Activated CD4-positive, alpha-beta T cell treated with anti-CD3 and anti-CD28 coated beads, Interleukin-2, amount 10 ng/mL, durations not matched to agents 7 days and 5 days (primary cell): ENCODE measurements around the gene RAB11FIP3. TPM values are rescaled to one million over a fixed set of nuclear protein-coding genes. Genes with fewer than 3 reads are reported as not detected.
A peak's percentile ranks its signal among the peaks of the same experiment; 100 is the strongest.

ENCODE experiments used
- CTCF ChIA-PET: fragments of 350-600 bp; sonication (Branson Sonifier 250); formaldehyde crosslinking; loops from one replicate; lab custom pipeline; 2021; ENCODE audit warnings: antibody characterized with exemption; lab: Charles Lee
- POLR2A ChIA-PET: fragments of 350-600 bp; sonication (Branson Sonifier 250); formaldehyde crosslinking; loops from one replicate; lab custom pipeline; 2021; ENCODE audit warnings: antibody characterized with exemption; lab: Charles Lee
- DNase-seq: peaks from one replicate; pipeline ENCODE4 v3.0.0-alpha.2; 2020
- H3K27ac Mint-ChIP-seq: one replicate; pipeline ENCODE4 v1.8.0; 2021; ENCODE audit warnings: mild to moderate bottlenecking, moderate library complexity, mixed read lengths
- H3K27me3 Mint-ChIP-seq: one replicate; pipeline ENCODE4 v1.8.0; 2021; ENCODE audit warnings: mixed read lengths
- H3K36me3 Mint-ChIP-seq: one replicate; pipeline ENCODE4 v1.8.0; 2021; ENCODE audit warnings: low read depth, mixed read lengths
- H3K4me1 Mint-ChIP-seq: one replicate; pipeline ENCODE4 v1.8.0; 2021; ENCODE audit warnings: mixed read lengths
- H3K4me3 Mint-ChIP-seq: one replicate; pipeline ENCODE4 v1.8.0; 2021; ENCODE audit warnings: mild to moderate bottlenecking, moderate library complexity, mixed read lengths
- H3K9me3 Mint-ChIP-seq: one replicate; pipeline ENCODE4 v1.8.0; 2021; ENCODE audit warnings: mixed read lengths
- total RNA-seq, 2 experiments: library from RNA; stranded (reverse); gene quantifications; one replicate each; pipeline ENCODE4 v1.2.3, GENCODE V29; 2021

Gene RAB11FIP3
- total RNA-seq, 2 experiments from 2014 or later: 22.7 to 26.0 TPM

GRCh38 chr16:526181-527014 is 100.9 kb downstream of the RAB11FIP3 start:
- CTCF ChIA-PET: interaction anchor here (0.5 to 1.5 kb wide), 3 partner anchors 9 to 303 kb away, joined by 3 read pairs; no protein-coding TSS in a partner anchor

GRCh38 chr16:527015-527903 is 101.8 kb downstream of the RAB11FIP3 start, which contains the start of gene CAPN15:
Gene CAPN15, plus strand, starts transcription at chr16:527712. Its CDS starts 19,127 bp downstream, at chr16:546839.
- Mint-ChIP-seq H3K4me1 (peaks cover 40% of the 10 kb centered on the region), H3K36me3 (peaks cover 7% of the 10 kb centered on the region), H3K4me3 (peak within 1 kb of the TSS; percentile 91), H3K27ac (peak within 1 kb of the TSS; percentile 92), H3K9me3 (no peaks in the 10 kb centered on the region), H3K27me3 (no peaks in the 10 kb centered on the region)
- DNase-seq: peak; percentile 83
- POLR2A ChIA-PET: interaction anchor here (0.7 kb wide), 1 partner anchor 109 kb away, joined by 3 read pairs; the partner anchor contains the start of gene METTL26
- CTCF ChIA-PET: interaction anchor here (0.7 to 0.9 kb wide), 2 partner anchors 12 to 35 kb away, joined by 3 read pairs; no protein-coding TSS in a partner anchor

More at GRCh38 chr16:526181-527014, 100.9 kb downstream of the RAB11FIP3 start:
- DNase-seq: peak; percentile 27
- POLR2A ChIA-PET: interaction anchor here (0.7 kb wide), 1 partner anchor 110 kb away, joined by 3 read pairs; the partner anchor contains the start of gene METTL26
- Mint-ChIP-seq H3K36me3 (peaks cover 7% of the 10 kb centered on the region), H3K27me3 (no peaks in the 10 kb centered on the region), H3K4me1 (peaks cover 40% of the 10 kb centered on the region), H3K9me3 (no peaks in the 10 kb centered on the region), H3K27ac (peak overlapping the region; percentile 92), H3K4me3 (peak overlapping the region; percentile 87)

DNA sequence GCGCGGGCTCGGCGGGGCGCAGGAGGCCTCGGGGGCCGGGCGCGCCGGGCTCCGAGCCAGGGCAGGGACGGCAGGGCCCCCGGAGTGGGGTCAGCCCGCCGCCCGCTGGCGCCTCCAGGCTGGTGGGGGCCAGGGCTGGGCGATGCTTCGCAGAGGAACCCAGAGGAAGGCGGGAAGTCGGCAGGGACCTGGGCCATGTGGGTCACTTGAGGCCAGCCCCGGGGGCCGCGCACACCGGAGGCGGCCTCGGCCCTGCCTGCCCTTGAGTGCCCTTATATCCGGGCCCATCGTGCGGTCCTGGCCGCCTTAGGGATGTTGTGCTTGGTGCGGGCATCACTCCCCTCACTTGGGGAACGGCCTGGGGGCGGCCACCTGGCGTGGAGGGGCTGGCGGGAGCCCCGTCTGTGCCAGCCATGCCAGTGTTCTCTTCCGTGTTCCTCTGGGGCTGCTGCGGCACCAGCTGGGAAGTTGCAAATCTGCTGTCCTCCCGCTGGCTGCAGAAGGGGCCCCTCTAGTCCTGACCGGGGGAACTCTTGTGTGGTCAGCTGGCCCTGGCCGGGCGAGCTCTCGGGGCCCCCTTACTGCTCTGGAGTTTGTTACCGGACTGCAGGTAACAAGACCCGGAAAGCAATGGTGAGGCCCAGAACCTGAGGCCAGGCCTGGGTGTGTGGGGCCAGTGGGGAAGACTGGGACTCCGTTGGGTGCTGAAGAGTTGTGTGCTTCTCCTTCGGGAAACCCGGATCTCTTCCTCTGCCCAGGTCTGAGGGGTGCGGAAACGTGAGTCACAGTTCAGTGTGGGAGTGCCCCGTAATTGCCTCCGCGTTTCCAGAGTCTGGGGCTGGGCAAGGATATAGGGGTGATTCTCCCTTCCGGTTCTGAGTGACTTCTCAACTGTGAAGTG is 102.9 kb downstream of the RAB11FIP3 start:
- POLR2A ChIA-PET: interaction anchor here (0.6 kb wide), 1 partner anchor 195 kb away, joined by 5 read pairs; no protein-coding TSS in a partner anchor
- DNase-seq: peak; percentile 28
- peak overlapping the region; percentile 91 for H3K4me3 Mint-ChIP-seq
- no peaks in the 10 kb centered on the region for H3K27me3 Mint-ChIP-seq
- CTCF ChIA-PET: interaction anchor here (0.9 kb wide), 1 partner anchor 34 kb away, joined by 3 read pairs; no protein-coding TSS in a partner anchor
- no peaks in the 10 kb centered on the region for H3K9me3 Mint-ChIP-seq
- H3K27ac Mint-ChIP-seq: peak overlapping the region; percentile 92
- H3K4me1 Mint-ChIP-seq: peaks cover 40% of the 10 kb centered on the region
- H3K36me3 Mint-ChIP-seq: peaks cover 7% of the 10 kb centered on the region

- Mint-ChIP-seq H3K27me3 (no peaks in the 10 kb centered on the region), H3K9me3 (no peaks in the 10 kb centered on the region), H3K27ac (peak overlapping the region; percentile 92), H3K4me1 (peaks cover 39% of the 10 kb centered on the region), H3K36me3 (peaks cover 7% of the 10 kb centered on the region), H3K4me3 (peak overlapping the region; percentile 91)
- DNase-seq: peak; percentile 44
- POLR2A ChIA-PET: interaction anchor here (0.6 kb wide), 1 partner anchor 196 kb away, joined by 5 read pairs; no protein-coding TSS in a partner anchor
- CTCF ChIA-PET: interaction anchor here (0.6 kb wide), 1 partner anchor 895 kb away, joined by 3 read pairs; no protein-coding TSS in a partner anchor
These were observed 103.6 kb downstream of the RAB11FIP3 start for GRCh38 chr16:529012-529575.

GRCh38 chr16:530111-530817 is 104.8 kb downstream of the RAB11FIP3 start:
- peaks cover 31% of the 10 kb centered on the region for H3K4me1 Mint-ChIP-seq
- peaks cover 7% of the 10 kb centered on the region for H3K36me3 Mint-ChIP-seq
- H3K9me3 Mint-ChIP-seq: no peaks in the 10 kb centered on the region
- no peaks in the 10 kb centered on the region for H3K27me3 Mint-ChIP-seq
- POLR2A ChIA-PET: interaction anchor here (0.6 kb wide), 1 partner anchor 155 kb away, joined by 3 read pairs; no protein-coding TSS in a partner anchor
- no peak for DNase-seq
- H3K27ac Mint-ChIP-seq: peak overlapping the region; percentile 79
- H3K4me3 Mint-ChIP-seq: peak overlapping the region; percentile 91
- CTCF ChIA-PET: no interaction called here

DNA sequence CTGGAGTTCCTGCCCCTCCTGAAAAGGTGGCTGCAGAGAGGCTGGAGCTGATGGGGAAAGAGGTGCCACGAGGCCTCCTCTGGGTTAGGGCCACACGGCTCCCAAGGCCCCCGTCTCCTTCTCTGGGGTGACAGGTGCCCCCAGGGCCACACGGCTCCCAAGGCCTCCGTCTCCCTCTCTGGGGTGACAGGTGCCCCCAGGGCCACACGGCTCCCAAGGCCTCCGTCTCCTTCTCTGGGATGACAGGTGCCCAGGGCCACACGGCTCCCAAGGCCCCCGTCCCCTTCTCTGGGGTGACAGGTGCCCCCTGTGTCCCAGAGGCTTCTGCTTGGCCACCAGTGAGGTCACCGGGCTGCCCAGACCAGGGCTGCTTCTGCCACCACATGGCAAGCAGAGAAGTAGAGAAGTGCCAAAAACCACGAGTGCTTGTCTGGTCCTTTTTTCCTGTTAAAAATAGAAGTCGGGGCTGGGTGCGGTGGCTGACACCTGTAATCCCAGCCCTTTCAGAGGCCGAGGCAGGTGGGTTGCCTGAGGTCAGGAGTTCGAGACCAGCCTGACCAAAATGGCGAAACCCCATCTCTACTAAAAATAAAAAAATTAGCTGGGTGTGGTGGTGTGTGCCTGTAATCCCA is 106.2 kb downstream of the RAB11FIP3 start:
- H3K27ac Mint-ChIP-seq: no peak overlapping the region
- H3K9me3 Mint-ChIP-seq: no peaks in the 10 kb centered on the region
- no peaks in the 10 kb centered on the region for H3K27me3 Mint-ChIP-seq
- DNase-seq: no peak
- no peak overlapping the region for H3K4me3 Mint-ChIP-seq
- ChIA-PET POLR2A (no interaction called here), CTCF (interaction anchor here (0.7 kb wide), 1 partner anchor 731 kb away, joined by 3 read pairs; no protein-coding TSS in a partner anchor)
- peaks cover 5% of the 10 kb centered on the region for H3K36me3 Mint-ChIP-seq
- peaks cover 19% of the 10 kb centered on the region for H3K4me1 Mint-ChIP-seq

DNA sequence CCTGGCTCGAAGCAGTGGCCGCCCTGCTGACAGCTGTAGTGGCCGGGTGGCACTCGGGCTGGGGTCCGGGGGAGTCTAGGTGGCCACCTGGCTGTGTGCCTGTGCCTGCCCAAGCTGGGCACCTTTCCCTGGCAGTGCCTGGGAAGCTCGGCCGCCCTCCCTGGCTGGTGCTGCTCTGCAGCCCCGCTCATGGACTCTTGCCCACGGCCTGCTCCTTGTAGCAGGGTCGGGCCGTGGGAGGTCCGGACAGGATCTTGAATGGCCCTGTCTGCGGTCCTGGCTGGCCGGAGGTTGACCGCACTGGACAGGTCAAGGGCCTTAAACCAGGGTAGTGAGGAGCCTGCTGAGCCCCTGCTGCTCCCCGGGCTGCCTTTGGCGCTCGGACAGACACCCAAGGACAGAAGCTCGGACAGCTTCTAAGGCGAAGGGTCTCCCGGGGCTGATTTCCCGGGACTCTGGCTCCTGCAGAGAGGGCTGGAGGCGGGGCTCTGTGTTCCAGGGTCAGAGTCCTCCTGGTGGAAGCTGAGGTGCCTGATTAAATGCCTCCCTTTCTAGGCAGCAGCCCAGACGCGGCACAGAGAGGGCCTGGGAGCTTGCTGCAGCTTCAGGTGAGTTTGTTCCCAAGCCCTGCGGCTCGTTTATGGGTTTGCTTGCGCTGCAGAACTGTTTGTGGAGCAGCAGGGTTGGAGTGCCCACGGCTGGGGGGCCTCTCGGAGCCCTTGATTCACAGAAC is 108.1 kb downstream of the RAB11FIP3 start:
- no peak overlapping the region for H3K4me3 Mint-ChIP-seq
- no peaks in the 10 kb centered on the region for H3K9me3 Mint-ChIP-seq
- CTCF ChIA-PET: interaction anchor here (1.0 kb wide), 1 partner anchor 437 kb away, joined by 3 read pairs; no protein-coding TSS in a partner anchor
- POLR2A ChIA-PET: no interaction called here
- H3K27me3 Mint-ChIP-seq: no peaks in the 10 kb centered on the region
- H3K4me1 Mint-ChIP-seq: peaks cover 17% of the 10 kb centered on the region
- H3K36me3 Mint-ChIP-seq: peaks cover 3% of the 10 kb centered on the region
- H3K27ac Mint-ChIP-seq: no peak overlapping the region
- no peak for DNase-seq

DNA sequence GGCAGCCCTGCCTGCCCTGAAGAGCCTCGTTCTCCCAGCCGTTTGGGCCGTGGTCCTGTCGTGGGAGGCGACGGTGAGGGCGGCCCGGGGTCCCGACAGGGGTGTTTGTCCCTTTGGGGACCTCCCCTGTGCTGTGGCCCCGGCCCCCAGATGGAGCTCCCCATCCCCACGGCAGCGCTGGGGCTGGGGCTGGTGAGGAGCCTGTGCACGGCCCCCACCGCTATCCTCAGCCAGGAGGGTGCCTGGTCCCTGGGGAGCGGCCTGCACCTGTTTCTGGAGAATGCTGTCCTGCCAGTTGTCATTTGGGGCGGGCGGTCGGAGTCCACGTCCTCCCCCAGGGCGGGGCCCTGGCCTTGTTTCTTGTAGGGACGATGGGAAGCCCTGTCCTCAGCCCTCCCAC is 108.7 kb downstream of the RAB11FIP3 start:
- Mint-ChIP-seq H3K4me3 (no peak overlapping the region), H3K27me3 (no peaks in the 10 kb centered on the region), H3K9me3 (no peaks in the 10 kb centered on the region), H3K36me3 (no peaks in the 10 kb centered on the region), H3K4me1 (peaks cover 11% of the 10 kb centered on the region), H3K27ac (no peak overlapping the region)
- ChIA-PET POLR2A (no interaction called here), CTCF (interaction anchor here (1.0 to 1.1 kb wide), 2 partner anchors 15 to 438 kb away, joined by 3 to 4 read pairs; no protein-coding TSS in a partner anchor)
- DNase-seq: no peak

DNA sequence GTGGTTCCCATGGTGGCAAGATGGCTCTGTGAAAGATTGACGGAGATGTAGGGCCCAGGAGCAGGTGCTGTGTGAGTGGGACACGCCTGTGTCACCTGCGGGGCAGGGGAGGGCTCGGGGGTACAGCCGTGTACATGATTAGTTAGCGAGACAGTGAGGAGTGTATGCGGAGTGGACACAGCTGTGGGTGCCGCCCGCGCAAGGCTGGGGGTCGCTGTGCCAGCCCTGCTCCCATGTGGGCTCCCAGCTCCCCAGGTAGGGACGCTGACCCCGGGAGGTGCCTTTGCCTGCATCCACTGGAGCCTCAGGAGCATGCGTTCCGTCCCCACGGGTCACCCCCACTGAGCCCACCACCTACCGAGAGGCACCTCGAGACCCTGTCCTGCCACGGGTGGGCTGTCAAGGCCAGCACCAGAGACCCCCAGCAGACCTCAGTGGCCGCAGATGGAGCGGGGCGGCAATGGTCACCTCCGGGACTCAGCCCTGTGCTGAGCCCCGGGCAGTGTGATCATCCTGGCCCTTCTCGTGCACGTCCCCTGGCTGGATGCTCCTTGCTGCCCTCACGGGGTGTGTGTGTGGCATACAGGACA is 109.5 kb downstream of the RAB11FIP3 start:
- no peaks in the 10 kb centered on the region for H3K27me3 Mint-ChIP-seq
- ChIA-PET POLR2A (no interaction called here), CTCF (interaction anchor here (1.1 to 1.4 kb wide), 2 partner anchors 9 to 14 kb away, joined by 3 to 4 read pairs; no protein-coding TSS in a partner anchor)
- no peak overlapping the region for H3K4me3 Mint-ChIP-seq
- H3K4me1 Mint-ChIP-seq: peaks cover 4% of the 10 kb centered on the region
- H3K27ac Mint-ChIP-seq: no peak overlapping the region
- no peak for DNase-seq
- H3K36me3 Mint-ChIP-seq: no peaks in the 10 kb centered on the region
- no peaks in the 10 kb centered on the region for H3K9me3 Mint-ChIP-seq
